RPMI8226 (cell line): ENCODE results near the gene ACACB.

Experiments used
- DNase-seq: peaks from one replicate; pipeline ENCODE4 v3.0.0-alpha.2; 2015

ACACB gene

GRCh38 chr12:109115758-109116610, at the start of gene ACACB:
Gene ACACB (plus strand): TSS chr12:109116587. CDS start chr12:109139406, 22,819 bp downstream.
- no peak for DNase-seq

- no peak for DNase-seq
These were observed 46.8 kb upstream of the ACACB start for GRCh38 chr12:109069307-109070271.

- no peak for DNase-seq
These were observed 41.5 kb upstream of the ACACB start for GRCh38 chr12:109074866-109075265.

GRCh38 chr12:109082751-109083150, 33.6 kb upstream of the ACACB start:
- no peak for DNase-seq

- DNase-seq, result no peak
These were observed 32.0 kb upstream of the ACACB start for GRCh38 chr12:109084425-109084824.

- DNase-seq, result no peak
These were observed 30.8 kb upstream of the ACACB start for GRCh38 chr12:109085590-109085989.

- DNase-seq, result peak; percentile 11
These were observed 29.1 kb upstream of the ACACB start for GRCh38 chr12:109087250-109087649.

- DNase-seq, result no peak
These were observed 27.6 kb upstream of the ACACB start for GRCh38 chr12:109088818-109089217.

- DNase-seq, result no peak
These were observed 26.7 kb upstream of the ACACB start for GRCh38 chr12:109089683-109090082.

GRCh38 chr12:109092497-109093021, 23.8 kb upstream of the ACACB start:
- DNase-seq, result peak; percentile 20

GRCh38 chr12:109093022-109093918, 23.1 kb upstream of the ACACB start, which contains the start of gene ALKBH2:
Gene ALKBH2 (minus strand): TSS chr12:109093472. CDS start chr12:109092786, 686 bp downstream.
- DNase-seq, result peak; percentile 96

- DNase-seq, result no peak
These were observed 19.3 kb upstream of the ACACB start for GRCh38 chr12:109097140-109097434.

GRCh38 chr12:109097435-109098182, 18.8 kb upstream of the ACACB start, which contains the start of gene UNG:
Gene UNG (plus strand): TSS chr12:109097597. CDS start chr12:109097680, 83 bp downstream.
- DNase-seq, result peak; percentile 98

- peak; percentile 54 for DNase-seq
These were observed 18.2 kb upstream of the ACACB start for GRCh38 chr12:109098183-109098604.

GRCh38 chr12:109098651-109099050, 17.7 kb upstream of the ACACB start:
- DNase-seq, result no peak

- no peak for DNase-seq
These were observed 16.9 kb upstream of the ACACB start for GRCh38 chr12:109099431-109100020.

- no peak for DNase-seq
These were observed 15.6 kb upstream of the ACACB start for GRCh38 chr12:109100741-109101140.

- no peak for DNase-seq
These were observed 13.9 kb upstream of the ACACB start for GRCh38 chr12:109102491-109102890.

GRCh38 chr12:109105176-109105575, 11.2 kb upstream of the ACACB start:
- no peak for DNase-seq

GRCh38 chr12:109109746-109110350, 6.5 kb upstream of the ACACB start:
- no peak for DNase-seq
